ENCODE measurements around the gene EGF.

DNA sequence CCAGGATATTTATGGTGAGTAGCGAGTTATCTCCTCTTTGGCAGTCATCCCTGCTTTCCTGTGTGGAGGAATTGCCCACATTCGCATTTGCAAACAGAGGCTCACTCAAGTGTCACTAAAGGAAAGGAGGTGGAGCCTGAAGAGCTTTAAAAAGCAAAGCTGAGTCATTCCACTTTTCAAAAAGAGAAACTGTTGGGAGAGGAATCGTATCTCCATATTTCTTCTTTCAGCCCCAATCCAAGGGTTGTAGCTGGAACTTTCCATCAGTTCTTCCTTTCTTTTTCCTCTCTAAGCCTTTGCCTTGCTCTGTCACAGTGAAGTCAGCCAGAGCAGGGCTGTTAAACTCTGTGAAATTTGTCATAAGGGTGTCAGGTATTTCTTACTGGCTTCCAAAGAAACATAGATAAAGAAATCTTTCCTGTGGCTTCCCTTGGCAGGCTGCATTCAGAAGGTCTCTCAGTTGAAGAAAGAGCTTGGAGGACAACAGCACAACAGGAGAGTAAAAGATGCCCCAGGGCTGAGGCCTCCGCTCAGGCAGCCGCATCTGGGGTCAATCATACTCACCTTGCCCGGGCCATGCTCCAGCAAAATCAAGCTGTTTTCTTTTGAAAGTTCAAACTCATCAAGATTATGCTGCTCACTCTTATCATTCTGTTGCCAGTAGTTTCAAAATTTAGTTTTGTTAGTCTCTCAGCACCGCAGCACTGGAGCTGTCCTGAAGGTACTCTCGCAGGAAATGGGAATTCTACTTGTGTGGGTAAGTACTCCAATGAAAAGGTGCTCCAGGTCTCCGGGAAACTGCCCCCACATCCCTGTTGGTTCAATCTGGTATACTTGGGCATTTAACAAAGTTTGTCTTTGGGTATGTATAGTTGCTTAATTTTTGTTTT lies at the start of gene EGF:
- TF ChIP-seq, protein P1, sequence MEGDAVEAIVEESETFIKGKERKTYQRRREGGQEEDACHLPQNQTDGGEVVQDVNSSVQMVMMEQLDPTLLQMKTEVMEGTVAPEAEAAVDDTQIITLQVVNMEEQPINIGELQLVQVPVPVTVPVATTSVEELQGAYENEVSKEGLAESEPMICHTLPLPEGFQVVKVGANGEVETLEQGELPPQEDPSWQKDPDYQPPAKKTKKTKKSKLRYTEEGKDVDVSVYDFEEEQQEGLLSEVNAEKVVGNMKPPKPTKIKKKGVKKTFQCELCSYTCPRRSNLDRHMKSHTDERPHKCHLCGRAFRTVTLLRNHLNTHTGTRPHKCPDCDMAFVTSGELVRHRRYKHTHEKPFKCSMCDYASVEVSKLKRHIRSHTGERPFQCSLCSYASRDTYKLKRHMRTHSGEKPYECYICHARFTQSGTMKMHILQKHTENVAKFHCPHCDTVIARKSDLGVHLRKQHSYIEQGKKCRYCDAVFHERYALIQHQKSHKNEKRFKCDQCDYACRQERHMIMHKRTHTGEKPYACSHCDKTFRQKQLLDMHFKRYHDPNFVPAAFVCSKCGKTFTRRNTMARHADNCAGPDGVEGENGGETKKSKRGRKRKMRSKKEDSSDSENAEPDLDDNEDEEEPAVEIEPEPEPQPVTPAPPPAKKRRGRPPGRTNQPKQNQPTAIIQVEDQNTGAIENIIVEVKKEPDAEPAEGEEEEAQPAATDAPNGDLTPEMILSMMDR (tag by site-specific recombination; IDR thresholded peaks at IDR 0.05), result no peak
- TF ChIP-seq ZNF423 (tag by site-specific recombination; IDR thresholded peaks at IDR 0.05), result no peak
- TF ChIP-seq YY1 (tag by site-specific recombination; IDR thresholded peaks at IDR 0.05), result no peak
- no peak for TF ChIP-seq TRIM28 (IDR thresholded peaks at IDR 0.05; ENCODE audit: borderline replicate concordance, low read length)
- TF ChIP-seq, protein P2, sequence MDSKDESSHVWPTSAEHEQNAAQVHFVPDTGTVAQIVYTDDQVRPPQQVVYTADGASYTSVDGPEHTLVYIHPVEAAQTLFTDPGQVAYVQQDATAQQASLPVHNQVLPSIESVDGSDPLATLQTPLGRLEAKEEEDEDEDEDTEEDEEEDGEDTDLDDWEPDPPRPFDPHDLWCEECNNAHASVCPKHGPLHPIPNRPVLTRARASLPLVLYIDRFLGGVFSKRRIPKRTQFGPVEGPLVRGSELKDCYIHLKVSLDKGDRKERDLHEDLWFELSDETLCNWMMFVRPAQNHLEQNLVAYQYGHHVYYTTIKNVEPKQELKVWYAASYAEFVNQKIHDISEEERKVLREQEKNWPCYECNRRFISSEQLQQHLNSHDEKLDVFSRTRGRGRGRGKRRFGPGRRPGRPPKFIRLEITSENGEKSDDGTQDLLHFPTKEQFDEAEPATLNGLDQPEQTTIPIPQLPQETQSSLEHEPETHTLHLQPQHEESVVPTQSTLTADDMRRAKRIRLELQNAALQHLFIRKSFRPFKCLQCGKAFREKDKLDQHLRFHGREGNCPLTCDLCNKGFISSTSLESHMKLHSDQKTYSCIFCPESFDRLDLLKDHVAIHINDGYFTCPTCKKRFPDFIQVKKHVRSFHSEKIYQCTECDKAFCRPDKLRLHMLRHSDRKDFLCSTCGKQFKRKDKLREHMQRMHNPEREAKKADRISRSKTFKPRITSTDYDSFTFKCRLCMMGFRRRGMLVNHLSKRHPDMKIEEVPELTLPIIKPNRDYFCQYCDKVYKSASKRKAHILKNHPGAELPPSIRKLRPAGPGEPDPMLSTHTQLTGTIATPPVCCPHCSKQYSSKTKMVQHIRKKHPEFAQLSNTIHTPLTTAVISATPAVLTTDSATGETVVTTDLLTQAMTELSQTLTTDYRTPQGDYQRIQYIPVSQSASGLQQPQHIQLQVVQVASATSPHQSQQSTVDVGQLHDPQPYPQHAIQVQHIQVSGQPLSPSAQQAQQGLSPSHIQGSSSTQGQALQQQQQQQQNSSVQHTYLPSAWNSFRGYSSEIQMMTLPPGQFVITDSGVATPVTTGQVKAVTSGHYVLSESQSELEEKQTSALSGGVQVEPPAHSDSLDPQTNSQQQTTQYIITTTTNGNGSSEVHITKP (tag by site-specific recombination; IDR thresholded peaks at IDR 0.05), result no peak
- no peak for TF ChIP-seq ZNF274 (IDR thresholded peaks at IDR 0.05; ENCODE audit: low read length)
- TF ChIP-seq ZNF274 (tag by site-specific recombination; IDR thresholded peaks at IDR 0.05; ENCODE audit: borderline replicate concordance), result no peak
- TF ChIP-seq, protein P3, sequence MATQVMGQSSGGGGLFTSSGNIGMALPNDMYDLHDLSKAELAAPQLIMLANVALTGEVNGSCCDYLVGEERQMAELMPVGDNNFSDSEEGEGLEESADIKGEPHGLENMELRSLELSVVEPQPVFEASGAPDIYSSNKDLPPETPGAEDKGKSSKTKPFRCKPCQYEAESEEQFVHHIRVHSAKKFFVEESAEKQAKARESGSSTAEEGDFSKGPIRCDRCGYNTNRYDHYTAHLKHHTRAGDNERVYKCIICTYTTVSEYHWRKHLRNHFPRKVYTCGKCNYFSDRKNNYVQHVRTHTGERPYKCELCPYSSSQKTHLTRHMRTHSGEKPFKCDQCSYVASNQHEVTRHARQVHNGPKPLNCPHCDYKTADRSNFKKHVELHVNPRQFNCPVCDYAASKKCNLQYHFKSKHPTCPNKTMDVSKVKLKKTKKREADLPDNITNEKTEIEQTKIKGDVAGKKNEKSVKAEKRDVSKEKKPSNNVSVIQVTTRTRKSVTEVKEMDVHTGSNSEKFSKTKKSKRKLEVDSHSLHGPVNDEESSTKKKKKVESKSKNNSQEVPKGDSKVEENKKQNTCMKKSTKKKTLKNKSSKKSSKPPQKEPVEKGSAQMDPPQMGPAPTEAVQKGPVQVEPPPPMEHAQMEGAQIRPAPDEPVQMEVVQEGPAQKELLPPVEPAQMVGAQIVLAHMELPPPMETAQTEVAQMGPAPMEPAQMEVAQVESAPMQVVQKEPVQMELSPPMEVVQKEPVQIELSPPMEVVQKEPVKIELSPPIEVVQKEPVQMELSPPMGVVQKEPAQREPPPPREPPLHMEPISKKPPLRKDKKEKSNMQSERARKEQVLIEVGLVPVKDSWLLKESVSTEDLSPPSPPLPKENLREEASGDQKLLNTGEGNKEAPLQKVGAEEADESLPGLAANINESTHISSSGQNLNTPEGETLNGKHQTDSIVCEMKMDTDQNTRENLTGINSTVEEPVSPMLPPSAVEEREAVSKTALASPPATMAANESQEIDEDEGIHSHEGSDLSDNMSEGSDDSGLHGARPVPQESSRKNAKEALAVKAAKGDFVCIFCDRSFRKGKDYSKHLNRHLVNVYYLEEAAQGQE (tag by site-specific recombination; IDR thresholded peaks at IDR 0.05), result no peak
- TF ChIP-seq, protein P4, sequence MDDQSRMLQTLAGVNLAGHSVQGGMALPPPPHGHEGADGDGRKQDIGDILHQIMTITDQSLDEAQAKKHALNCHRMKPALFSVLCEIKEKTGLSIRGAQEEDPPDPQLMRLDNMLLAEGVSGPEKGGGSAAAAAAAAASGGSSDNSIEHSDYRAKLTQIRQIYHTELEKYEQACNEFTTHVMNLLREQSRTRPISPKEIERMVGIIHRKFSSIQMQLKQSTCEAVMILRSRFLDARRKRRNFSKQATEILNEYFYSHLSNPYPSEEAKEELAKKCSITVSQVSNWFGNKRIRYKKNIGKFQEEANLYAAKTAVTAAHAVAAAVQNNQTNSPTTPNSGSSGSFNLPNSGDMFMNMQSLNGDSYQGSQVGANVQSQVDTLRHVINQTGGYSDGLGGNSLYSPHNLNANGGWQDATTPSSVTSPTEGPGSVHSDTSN (CRISPR knock-in tag; IDR thresholded peaks at IDR 0.05), result no peak
- TF ChIP-seq ZNF549 (tag by site-specific recombination; IDR thresholded peaks at IDR 0.05), result no peak
- no peak for TF ChIP-seq TCF7L2 (IDR thresholded peaks at IDR 0.05; ENCODE audit: borderline replicate concordance, low read depth, low read length)
